Measurements from ENCODE around the gene OR10Z1. TPM values are rescaled to one million over a fixed set of nuclear protein-coding genes. Genes with fewer than 3 reads are reported as not detected.

OR10Z1 gene
- not detected in 2 replicates for total RNA-seq
- not detected for polyA plus RNA-seq (2012)

GRCh38 chr1:158604968-158605367, at the start of gene OR10Z1:
Gene OR10Z1 (plus strand): TSS chr1:158605268. CDS start chr1:158606439, 1,171 bp downstream.
- DNase-seq (ENCODE audit: low read depth): no peak

DNA sequence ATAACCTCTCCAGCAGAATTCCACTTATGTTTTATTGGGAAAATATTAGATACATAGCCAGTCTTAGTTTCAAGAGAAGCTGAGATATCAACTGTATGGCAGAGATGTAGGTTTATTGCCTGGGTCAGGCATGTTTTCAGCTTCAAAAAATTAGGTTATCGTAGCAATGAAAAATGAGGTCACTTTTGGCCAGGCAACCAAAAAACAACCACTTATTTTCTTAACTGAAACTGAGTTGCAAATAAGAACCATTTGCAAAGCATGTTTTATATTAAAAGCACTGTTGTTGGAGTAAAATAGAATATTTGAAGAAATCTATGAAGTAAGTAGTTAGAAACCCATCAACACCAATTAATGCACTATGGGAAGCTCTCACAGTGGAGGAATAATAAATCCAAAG, 45.4 kb upstream of the OR10Z1 start:
- no peak for DNase-seq (ENCODE audit: low read depth)

GRCh38 chr1:158563853-158564252, 41.2 kb upstream of the OR10Z1 start:
- DNase-seq (ENCODE audit: low read depth): no peak

- DNase-seq (ENCODE audit: low read depth): no peak
Observed at GRCh38 chr1:158564608-158565007, 40.5 kb upstream of the OR10Z1 start.

GRCh38 chr1:158570480-158570879, 34.6 kb upstream of the OR10Z1 start, which contains the start of gene OR6P1:
Gene OR6P1 (minus strand): TSS chr1:158570580. CDS start chr1:158563604, 6,976 bp downstream.
- DNase-seq (ENCODE audit: low read depth): no peak

DNA sequence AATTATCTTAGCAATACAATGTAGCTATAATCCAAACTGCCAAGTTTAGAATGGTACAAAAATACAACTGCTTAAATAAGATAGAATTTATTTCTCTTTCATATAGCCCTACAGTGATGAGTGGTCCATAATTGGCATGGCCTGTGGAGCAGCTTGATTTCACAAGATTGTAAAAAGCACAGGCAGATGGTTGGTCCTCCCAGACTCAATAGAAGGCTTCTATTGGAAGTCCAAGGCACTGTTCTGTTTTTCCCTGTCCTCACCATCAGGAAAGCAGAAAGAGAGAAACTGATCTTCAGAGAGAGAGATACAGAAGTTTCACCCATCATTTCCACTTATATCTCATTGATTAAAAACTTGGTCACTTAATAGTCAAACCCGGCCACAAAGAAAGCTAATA, 32.8 kb upstream of the OR10Z1 start:
- DNase-seq (ENCODE audit: low read depth): no peak

DNA sequence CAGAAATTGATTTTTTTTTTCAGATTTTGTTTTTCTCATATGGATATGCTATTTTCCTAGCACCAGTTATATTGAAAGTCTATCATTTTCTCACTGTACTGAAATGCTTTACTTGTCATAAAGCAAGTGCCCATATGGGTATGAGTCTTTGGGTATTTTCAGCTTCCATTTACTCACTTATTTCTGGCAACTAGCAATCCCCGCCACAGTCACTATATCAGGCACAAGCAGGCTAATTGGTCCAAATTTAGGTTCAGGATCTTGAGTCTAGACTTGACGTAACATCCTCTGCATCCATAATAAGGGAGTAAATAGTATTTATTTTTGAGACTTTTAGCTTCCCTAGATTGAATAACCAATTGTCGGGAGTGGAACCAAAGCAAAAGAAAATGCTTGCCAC, 27.5 kb upstream of the OR10Z1 start:
- DNase-seq (ENCODE audit: low read depth): no peak

- no peak for DNase-seq (ENCODE audit: low read depth)
Observed at GRCh38 chr1:158579733-158580132, 25.3 kb upstream of the OR10Z1 start, which contains the start of gene OR10X1. Gene OR10X1 (minus strand): TSS chr1:158579899. CDS start chr1:158579899, 0 bp downstream.

DNA sequence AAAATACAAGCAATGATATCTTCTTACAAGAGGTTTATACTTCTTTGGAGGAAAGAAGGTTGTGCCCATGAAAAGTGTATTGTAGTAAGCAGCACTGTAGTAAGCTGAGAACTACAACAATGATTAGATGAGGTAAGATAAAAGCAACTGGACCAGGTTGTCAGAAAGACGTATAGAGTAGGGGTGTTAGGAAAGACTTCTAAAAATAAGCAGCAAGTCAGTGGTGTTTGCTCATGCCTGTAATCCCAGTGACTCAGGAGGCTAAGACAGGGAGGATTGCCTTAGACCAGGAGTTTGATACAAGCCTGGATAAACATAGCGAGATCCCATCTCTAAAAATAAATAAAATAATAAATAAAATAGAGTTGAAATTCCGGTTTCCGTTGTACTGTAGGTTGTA, 21.1 kb upstream of the OR10Z1 start:
- DNase-seq (ENCODE audit: low read depth): no peak

DNA sequence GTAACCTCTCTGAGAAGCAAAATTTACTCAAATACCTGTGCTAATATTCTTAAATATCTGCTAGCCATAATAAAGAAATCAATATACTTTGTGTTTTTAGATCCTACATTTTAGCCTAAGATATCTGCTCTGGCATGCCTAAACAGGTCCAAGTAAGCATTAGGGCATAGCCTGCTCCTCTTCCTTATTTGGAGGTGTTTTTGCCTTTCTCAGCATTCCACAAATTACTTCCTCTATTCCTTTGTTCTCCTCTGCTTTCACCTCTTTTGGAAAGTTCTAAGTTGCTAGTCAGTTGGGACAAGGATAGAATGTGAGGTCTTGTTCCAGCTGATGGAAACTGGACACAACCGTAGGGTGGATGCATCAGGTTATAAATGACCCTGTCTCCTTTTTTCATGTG, 18.1 kb upstream of the OR10Z1 start:
- DNase-seq (ENCODE audit: low read depth): no peak

DNA sequence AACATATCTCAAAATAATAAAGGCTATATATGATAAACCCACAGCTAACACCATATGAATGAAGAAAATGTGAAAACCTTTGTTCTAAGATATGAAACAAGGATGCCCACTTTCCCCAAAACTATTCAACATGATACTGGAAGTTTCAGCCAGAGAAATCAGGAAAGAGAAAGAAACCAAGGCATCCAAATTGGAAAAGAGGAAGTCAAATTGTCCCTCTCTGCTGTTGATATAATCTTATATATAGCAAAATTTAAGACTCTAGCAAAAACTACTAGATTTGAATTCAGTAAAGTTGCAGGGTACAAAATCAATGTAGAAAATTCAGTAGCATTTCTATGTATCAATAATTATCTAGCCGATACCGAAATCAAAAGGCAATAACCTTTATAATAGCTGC, 4.3 kb upstream of the OR10Z1 start:
- DNase-seq (ENCODE audit: low read depth): no peak

DNA sequence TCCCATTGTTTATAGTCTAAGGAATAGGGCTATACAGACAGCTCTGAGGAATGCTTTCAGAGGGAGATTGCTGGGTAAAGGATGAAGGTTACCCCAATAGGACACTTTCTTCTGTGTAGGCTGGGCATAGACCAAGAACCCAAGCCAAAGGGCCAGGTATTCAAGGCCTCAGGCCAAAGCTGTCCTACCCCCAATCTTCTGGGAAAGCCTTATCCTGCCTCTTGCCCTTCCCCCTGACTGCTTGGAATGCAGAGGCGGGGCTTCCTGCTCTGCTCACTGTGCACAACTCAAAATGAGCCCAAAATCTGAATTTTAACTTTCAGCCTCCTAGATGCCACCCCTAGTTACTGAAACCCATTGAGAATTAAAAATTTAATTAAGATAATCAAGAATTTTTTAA, 2.2 kb downstream of the OR10Z1 start:
- DNase-seq (ENCODE audit: low read depth): no peak

GRCh38 chr1:158611916-158612315, 6.8 kb downstream of the OR10Z1 start:
- no peak for DNase-seq (ENCODE audit: low read depth)

GRCh38 chr1:158613764-158614163, 8.7 kb downstream of the OR10Z1 start:
- no peak for DNase-seq (ENCODE audit: low read depth)

DNA sequence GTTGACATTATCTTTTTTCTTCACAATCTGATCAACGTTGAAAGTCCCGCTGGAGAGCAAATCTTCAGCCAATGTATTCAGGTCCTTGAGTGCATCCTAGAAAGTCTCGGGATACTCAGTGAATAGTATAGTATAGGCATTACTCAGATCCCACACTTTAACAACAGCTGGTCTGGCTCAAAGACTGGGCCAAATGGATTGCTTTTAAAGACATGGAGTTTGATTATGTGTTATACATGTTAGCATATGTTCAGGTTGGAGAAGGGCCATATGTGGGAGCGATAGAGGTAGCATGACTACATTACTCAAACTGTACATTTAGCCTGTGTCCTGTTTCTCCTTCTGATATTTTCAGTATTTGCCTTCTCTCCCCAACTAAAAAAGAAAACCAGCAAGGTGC, 33.1 kb downstream of the OR10Z1 start:
- DNase-seq (ENCODE audit: low read depth): no peak

GRCh38 chr1:158638904-158639303, 33.8 kb downstream of the OR10Z1 start:
- DNase-seq (ENCODE audit: low read depth): no peak

GRCh38 chr1:158644449-158644848, 39.4 kb downstream of the OR10Z1 start:
- DNase-seq (ENCODE audit: low read depth): no peak

DNA sequence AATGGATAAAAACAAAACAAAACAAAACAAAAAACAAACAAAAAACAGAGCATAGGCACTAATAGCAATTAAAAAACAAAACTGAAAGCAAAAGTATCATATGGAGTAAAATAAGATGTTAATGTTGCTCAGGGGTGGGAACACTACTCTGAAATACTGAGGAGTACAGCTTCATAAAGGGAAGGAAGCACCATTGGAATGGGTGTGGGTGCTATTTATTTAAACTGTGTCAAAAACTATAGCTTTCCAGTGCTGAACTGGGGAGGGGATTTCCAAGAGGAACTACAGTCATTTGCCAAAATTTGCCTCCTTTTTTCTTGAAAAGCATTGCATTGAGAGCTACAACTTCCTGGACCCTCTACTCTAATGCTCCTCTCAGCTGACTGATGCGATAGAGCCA, 41.4 kb downstream of the OR10Z1 start:
- DNase-seq (ENCODE audit: low read depth): no peak

DNA sequence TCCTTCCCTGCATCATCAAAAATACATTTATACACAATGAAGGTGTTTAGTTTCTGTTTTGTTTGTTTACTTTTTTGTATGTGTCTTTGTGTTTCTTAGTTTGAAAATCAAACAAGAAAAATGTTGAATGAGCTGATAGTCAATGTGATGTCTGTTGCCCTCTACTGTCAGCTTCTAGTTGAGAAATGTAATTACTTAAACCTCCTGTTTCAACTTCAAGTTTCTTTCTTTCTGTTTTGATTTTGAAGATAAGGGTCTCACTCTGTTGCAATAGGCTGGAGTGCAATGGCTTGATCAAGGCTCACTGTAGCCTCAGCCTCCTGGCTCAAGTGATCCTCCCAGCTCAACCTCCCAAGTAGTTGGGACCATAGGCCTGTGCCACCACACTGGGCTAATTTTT, 44.0 kb downstream of the OR10Z1 start:
- no peak for DNase-seq (ENCODE audit: low read depth)

DNA sequence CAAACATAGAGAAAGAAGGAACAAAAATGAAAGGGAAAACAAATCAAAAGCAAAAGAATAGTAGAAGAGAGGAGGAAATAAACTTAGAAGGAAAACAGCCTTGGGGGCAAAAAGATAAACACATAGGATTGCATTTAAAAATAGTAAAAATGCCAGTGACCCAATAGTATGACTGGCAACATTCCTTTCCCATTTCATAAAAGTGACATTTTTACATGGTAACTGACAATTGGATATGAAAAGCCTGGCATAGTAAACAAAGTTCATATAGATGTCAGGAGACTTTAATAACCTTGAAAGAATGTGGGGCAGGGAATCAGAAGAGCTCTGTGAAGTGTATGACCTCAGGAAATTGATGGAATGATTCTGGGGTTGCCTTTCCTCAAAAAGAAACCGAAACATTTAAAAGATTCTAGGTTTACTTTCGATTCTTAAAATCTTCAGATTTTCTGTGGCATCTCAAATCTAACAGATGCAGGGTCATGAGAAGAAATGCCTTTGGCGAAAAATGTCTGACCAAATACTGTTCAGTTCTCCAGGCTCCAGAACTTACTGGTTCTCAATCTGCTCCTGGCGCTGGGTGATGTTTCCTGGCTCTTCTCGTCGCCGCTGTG, 47.8 kb downstream of the OR10Z1 start:
- no peak for DNase-seq (ENCODE audit: low read depth)

DNA sequence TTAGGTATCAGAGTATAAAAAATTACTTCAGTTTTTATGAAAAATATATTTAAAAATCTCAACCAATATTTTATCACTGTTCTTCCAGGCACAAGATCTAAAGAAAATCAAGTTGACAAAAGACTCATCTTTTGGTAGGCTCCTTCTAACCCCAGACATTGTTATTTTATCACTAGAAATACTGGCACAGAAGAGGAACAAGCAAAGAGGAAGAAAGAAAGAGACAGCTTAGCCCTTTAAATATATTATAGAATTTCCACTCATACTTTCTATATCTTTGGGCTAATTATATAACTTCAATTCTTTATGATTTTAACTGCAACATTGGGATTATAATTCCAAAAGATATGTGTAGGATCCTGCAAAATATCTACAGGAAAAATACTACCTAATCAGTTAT, 49.0 kb downstream of the OR10Z1 start:
- DNase-seq (ENCODE audit: low read depth): no peak

DNA sequence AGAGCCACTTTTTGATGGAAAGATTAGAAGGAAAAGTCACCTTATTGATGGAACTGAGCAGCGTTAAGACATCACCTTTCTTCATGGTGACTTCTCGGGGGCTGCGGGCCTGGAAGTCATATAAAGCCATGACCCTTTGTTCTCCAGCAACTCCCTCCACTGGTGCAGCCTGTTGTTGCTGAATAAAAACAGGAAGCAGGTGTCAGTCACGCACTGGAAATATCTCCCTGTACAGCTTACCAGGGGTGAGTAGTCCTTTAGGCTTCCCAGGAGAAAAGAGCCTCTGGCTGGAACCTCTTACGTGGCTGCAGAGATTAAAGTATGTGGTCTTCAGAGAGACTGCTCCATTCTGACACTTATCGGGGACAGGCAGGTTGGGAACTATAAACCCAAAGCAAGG, 49.5 kb downstream of the OR10Z1 start:
- DNase-seq (ENCODE audit: low read depth): no peak

Measured in myocyte (in vitro differentiated cells).